Smooth muscle cell (in vitro differentiated cells): ENCODE data around the gene AMBRA1. TPM values are rescaled to one million over a fixed set of nuclear protein-coding genes. Genes with fewer than 3 reads are reported as not detected.
"Not testable (repeated sequence)": the region's sequence is repeated elsewhere in the genome, so short reads cannot be mapped to it uniquely, and the experiment has no call there.

Experiments used
- DNase-seq: peaks from one replicate; lab custom pipeline; 2025; ENCODE audit not compliant: unreplicated experiment; lab: John Stamatoyannopoulos, UW
- H2AFZ ChIP-seq: fragments of 200-600 bp; sonication (generic); 2 replicates; pipeline ENCODE4 v1.6.0; 2016; ENCODE audit warnings: antibody characterized with exemption, low read depth, mild to moderate bottlenecking
- H3F3A ChIP-seq: fragments of 200-600 bp; sonication (generic); 2 replicates; pipeline ENCODE4 v1.6.0; 2017; ENCODE audit warnings: antibody characterized with exemption, low read depth
- H3K27ac ChIP-seq: fragments of 200-600 bp; sonication (generic); 2 replicates; pipeline ENCODE4 v1.5.1; 2016; ENCODE audit warnings: low read depth, mild to moderate bottlenecking
- H3K27me3 ChIP-seq: fragments of 200-600 bp; sonication (generic); 2 replicates; pipeline ENCODE4 v1.6.1; 2016; ENCODE audit warnings: low read depth, mild to moderate bottlenecking
- H3K36me3 ChIP-seq: fragments of 200-600 bp; sonication (generic); 2 replicates; pipeline ENCODE4 v1.5.1; 2016; ENCODE audit warnings: low read depth
- H3K4me1 ChIP-seq: fragments of 200-600 bp; sonication (generic); 2 replicates; pipeline ENCODE4 v1.5.1; 2016; ENCODE audit warnings: low read depth
- H3K4me2 ChIP-seq: fragments of 200-600 bp; sonication (generic); 2 replicates; pipeline ENCODE4 v1.6.0; 2016; ENCODE audit warnings: mild to moderate bottlenecking
- H3K4me3 ChIP-seq: fragments of 200-600 bp; sonication (generic); 2 replicates; pipeline ENCODE4 v1.5.1; 2016; ENCODE audit warnings: mild to moderate bottlenecking
- H3K79me2 ChIP-seq: fragments of 200-600 bp; sonication (generic); 2 replicates; pipeline ENCODE4 v1.6.0; 2016; ENCODE audit warnings: low read depth, mild to moderate bottlenecking
- H3K9ac ChIP-seq: fragments of 200-600 bp; sonication (generic); 2 replicates; pipeline ENCODE4 v1.6.0; 2016; ENCODE audit warnings: low read depth
- H3K9me3 ChIP-seq: fragments of 200-600 bp; sonication (generic); replicated peaks from 2 replicates; pipeline ENCODE4 v1.5.1; 2016; ENCODE audit warnings: low read depth
- H4K20me1 ChIP-seq: fragments of 200-600 bp; sonication (generic); 2 replicates; pipeline ENCODE4 v1.6.0; 2016; ENCODE audit warnings: low read depth
- CTCF ChIP-seq: fragments of 200-600 bp; sonication (generic); IDR thresholded peaks from 2 replicates; pipeline ENCODE4 v1.5.1; 2017; ENCODE audit warnings: borderline replicate concordance, mild to moderate bottlenecking, antibody characterized with exemption; ENCODE audit not compliant: insufficient read depth, poor library complexity, severe bottlenecking
- WGBS: methylation state at CpG from one replicate; pipeline ENCODE4 v1.1.7; 2016; ENCODE audit warnings: low lambda C conversion rate; 5-methylcytosine and 5-hydroxymethylcytosine counted together
- polyA plus RNA-seq: library from polyadenylated mRNA; unstranded; fragments of >200 nt; fragmentation: Nextera tagmentation; extraction: Ambion mirVana; gene quantifications from 2 replicates; pipeline ENCODE4 v1.2.1, GENCODE V29; 2016
- total RNA-seq: library from RNA; depleted of rRNA; stranded (reverse); fragments of >200 nt; gene quantifications from 2 replicates; pipeline ENCODE4 v1.2.3, GENCODE V29; 2014

AMBRA1 gene
- total and polyA plus RNA-seq, 2 experiments from 2014 or later: 10.3 to 38.3 TPM

GRCh38 chr11:46373787-46374740 lies 219.8 kb downstream of the AMBRA1 start:
- Histone ChIP-seq H3K27me3 (no peaks in the 10 kb centered on the region), H3K27ac (no peak overlapping the region), H3K36me3 (no peaks in the 10 kb centered on the region), H3K4me2 (no peak overlapping the region), H2AFZ (no peak overlapping the region), H4K20me1 (peaks cover 8% of the 10 kb centered on the region), H3K9ac (no peak overlapping the region), H3F3A (no peaks in the 10 kb centered on the region), H3K79me2 (no peaks in the 10 kb centered on the region), H3K4me1 (peaks cover 3% of the 10 kb centered on the region), H3K9me3 (no peaks in the 10 kb centered on the region), H3K4me3 (no peak overlapping the region)
- WGBS: 82% methylated on average over 26 of the region's 30 CpGs
- DNase-seq: no peak
- TF ChIP-seq CTCF: no peak

GRCh38 chr11:46372501-46372900 lies 221.3 kb downstream of the AMBRA1 start:
- 99% methylated on average over 15 of the region's 15 CpGs for WGBS
- peaks cover 17% of the 10 kb centered on the region for H4K20me1 ChIP-seq
- not testable (repeated sequence) for H3K4me1 ChIP-seq, H3K4me2 ChIP-seq, DNase-seq, H3K9ac ChIP-seq, H3F3A ChIP-seq, H3K27ac ChIP-seq, H2AFZ ChIP-seq, H3K36me3 ChIP-seq, H3K4me3 ChIP-seq, H3K79me2 ChIP-seq, H3K27me3 ChIP-seq, H3K9me3 ChIP-seq

GRCh38 chr11:46372086-46372485 lies 221.7 kb downstream of the AMBRA1 start:
- no peaks in the 10 kb centered on the region for H3K79me2 ChIP-seq
- no peak overlapping the region for H2AFZ ChIP-seq
- peaks cover 19% of the 10 kb centered on the region for H4K20me1 ChIP-seq
- H3K9me3 ChIP-seq: no peaks in the 10 kb centered on the region
- H3K4me2 ChIP-seq: no peak overlapping the region
- H3K9ac ChIP-seq: no peak overlapping the region
- 100% methylated on average over 8 of the region's 10 CpGs for WGBS
- no peak overlapping the region for H3K4me3 ChIP-seq
- TF ChIP-seq CTCF: no peak
- DNase-seq: no peak
- H3K36me3 ChIP-seq: no peaks in the 10 kb centered on the region
- H3K4me1 ChIP-seq: peaks cover 3% of the 10 kb centered on the region
- H3K27me3 ChIP-seq: no peaks in the 10 kb centered on the region
- H3F3A ChIP-seq: no peaks in the 10 kb centered on the region
- no peak overlapping the region for H3K27ac ChIP-seq

GRCh38 chr11:46371262-46371661 lies 222.6 kb downstream of the AMBRA1 start:
- H3K4me1 ChIP-seq, H3K9ac ChIP-seq, H3K9me3 ChIP-seq, H3K4me3 ChIP-seq, H3K36me3 ChIP-seq, H3K27ac ChIP-seq, H3K4me2 ChIP-seq, H2AFZ ChIP-seq, H3K27me3 ChIP-seq, H3F3A ChIP-seq, DNase-seq, H3K79me2 ChIP-seq: not testable (repeated sequence)
- H4K20me1 ChIP-seq: peaks cover 26% of the 10 kb centered on the region
- over 99% methylated on average over 16 of the region's 19 CpGs for WGBS
